ENCODE measurements around the gene PCARE.

- no peak for TF ChIP-seq POLR2A (IDR thresholded peaks at IDR 0.05; ENCODE audit: low read length)
- TF ChIP-seq GATA1 (IDR thresholded peaks at IDR 0.05; ENCODE audit: low read depth, low read length), result no peak
Measured at GRCh38 chr2:29061616-29062015, 12.7 kb downstream of the PCARE start.

All from erythroblast (primary cell).